ENCODE results near the gene CDC42EP1.
A peak's percentile ranks its signal among the peaks of the same experiment; 100 is the strongest.
"Not testable (repeated sequence)": the region's sequence is repeated elsewhere in the genome, so short reads cannot be mapped to it uniquely, and the experiment has no call there.

Gene CDC42EP1

GRCh38 chr22:37534445-37534844 lies 25.8 kb upstream of the CDC42EP1 start:
- no peak for DNase-seq (ENCODE audit: low spot score)

GRCh38 chr22:37535159-37535558 lies 25.1 kb upstream of the CDC42EP1 start:
- no peak for DNase-seq (ENCODE audit: low spot score)

- DNase-seq (ENCODE audit: low spot score) = peak; percentile 89
Observed at GRCh38 chr22:37538590-37539357, 21.5 kb upstream of the CDC42EP1 start.

GRCh38 chr22:37539790-37540189 lies 20.5 kb upstream of the CDC42EP1 start:
- DNase-seq (ENCODE audit: low spot score) = not testable (repeated sequence)

GRCh38 chr22:37542416-37542815 lies 17.9 kb upstream of the CDC42EP1 start:
- DNase-seq (ENCODE audit: low spot score) = not testable (repeated sequence)

GRCh38 chr22:37542959-37543358 lies 17.3 kb upstream of the CDC42EP1 start:
- DNase-seq (ENCODE audit: low spot score) = no peak

- peak; percentile 68 for DNase-seq (ENCODE audit: low spot score)
Observed at GRCh38 chr22:37544955-37545702, 15.2 kb upstream of the CDC42EP1 start.

GRCh38 chr22:37545703-37546436 lies 14.4 kb upstream of the CDC42EP1 start:
- no peak for DNase-seq (ENCODE audit: low spot score)

- DNase-seq (ENCODE audit: low spot score) = no peak
Observed at GRCh38 chr22:37546437-37547250, 13.6 kb upstream of the CDC42EP1 start.

- DNase-seq (ENCODE audit: low spot score) = no peak
Observed at GRCh38 chr22:37547251-37547741, 13.0 kb upstream of the CDC42EP1 start.

- no peak for DNase-seq (ENCODE audit: low spot score)
Observed at GRCh38 chr22:37549704-37550059, 10.6 kb upstream of the CDC42EP1 start.

GRCh38 chr22:37550921-37551320 lies 9.4 kb upstream of the CDC42EP1 start:
- DNase-seq (ENCODE audit: low spot score) = not testable (repeated sequence)

- no peak for DNase-seq (ENCODE audit: low spot score)
Observed at GRCh38 chr22:37551981-37552380, 8.3 kb upstream of the CDC42EP1 start.

- no peak for DNase-seq (ENCODE audit: low spot score)
Observed at GRCh38 chr22:37552524-37553163, 7.6 kb upstream of the CDC42EP1 start.

- DNase-seq (ENCODE audit: low spot score) = no peak
Observed at GRCh38 chr22:37553725-37554124, 6.6 kb upstream of the CDC42EP1 start.

- no peak for DNase-seq (ENCODE audit: low spot score)
Observed at GRCh38 chr22:37555029-37555428, 5.3 kb upstream of the CDC42EP1 start.

GRCh38 chr22:37556710-37557109 lies 3.6 kb upstream of the CDC42EP1 start:
- no peak for DNase-seq (ENCODE audit: low spot score)

- no peak for DNase-seq (ENCODE audit: low spot score)
Observed at GRCh38 chr22:37557321-37558001, 2.8 kb upstream of the CDC42EP1 start.

GRCh38 chr22:37558815-37559214 lies 1.5 kb upstream of the CDC42EP1 start:
- DNase-seq (ENCODE audit: low spot score) = no peak

- no peak for DNase-seq (ENCODE audit: low spot score)
Observed at GRCh38 chr22:37559521-37559900, 769 bp upstream of the CDC42EP1 start.
